Panc1 (cell line): Measurements from ENCODE around the gene POLG.

Source experiments
- POLR2AphosphoS5 ChIP-seq: IDR thresholded peaks from 2 replicates; pipeline ENCODE4 v1.6.1; 2012; ENCODE audit warnings: mild to moderate bottlenecking, low read depth, low read length, moderate library complexity
- SIN3A ChIP-seq: IDR thresholded peaks from 2 replicates; pipeline ENCODE4 v1.6.1; 2012; ENCODE audit warnings: low read depth, mild to moderate bottlenecking, low read length, moderate library complexity, borderline replicate concordance; ENCODE audit not compliant: insufficient read depth
- TCF7L2 ChIP-seq: IDR thresholded peaks from 2 replicates; pipeline ENCODE4 v1.6.1; 2011; ENCODE audit warnings: mild to moderate bottlenecking, low read depth, low read length, inconsistent platforms
- TF ChIP-seq, protein P1 (sequence below): fragments of 450-650 bp; IDR thresholded peaks from 2 replicates; pipeline ENCODE4 v1.5.1; 2017; ENCODE audit warnings: mild to moderate bottlenecking
- TF ChIP-seq, protein P2 (sequence below), 2 experiments: IDR thresholded peaks; 2 replicates each; pipeline ENCODE4 v1.6.1; 2011 to 2012; ENCODE audit warnings: low read depth in 2 of 2, control low read depth in 1 of 2, low read length in 1 of 2, mild to moderate bottlenecking in 1 of 2, moderate library complexity in 1 of 2; ENCODE audit not compliant: insufficient read depth in 1 of 2

DNA sequence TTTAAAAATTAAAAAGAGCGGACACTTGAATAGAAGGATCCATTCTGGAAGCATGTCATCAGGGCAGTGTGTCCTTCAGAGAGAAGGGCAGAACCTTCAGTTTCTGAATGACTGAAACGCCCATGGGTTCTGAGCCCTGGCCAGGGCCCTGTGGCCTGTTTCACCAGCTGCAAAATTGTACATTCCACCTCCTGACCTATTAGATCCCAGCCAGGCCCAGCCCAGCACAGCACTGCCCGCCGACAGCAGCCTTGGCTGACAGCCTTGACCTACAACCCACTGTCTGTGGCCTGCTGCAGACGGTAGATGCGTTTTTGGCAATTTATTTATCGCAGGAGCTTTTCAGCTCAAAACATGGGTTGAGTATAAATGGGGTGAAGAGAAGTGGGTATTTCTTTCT, 5.9 kb upstream of the POLG start:
- TF ChIP-seq, protein P1, sequence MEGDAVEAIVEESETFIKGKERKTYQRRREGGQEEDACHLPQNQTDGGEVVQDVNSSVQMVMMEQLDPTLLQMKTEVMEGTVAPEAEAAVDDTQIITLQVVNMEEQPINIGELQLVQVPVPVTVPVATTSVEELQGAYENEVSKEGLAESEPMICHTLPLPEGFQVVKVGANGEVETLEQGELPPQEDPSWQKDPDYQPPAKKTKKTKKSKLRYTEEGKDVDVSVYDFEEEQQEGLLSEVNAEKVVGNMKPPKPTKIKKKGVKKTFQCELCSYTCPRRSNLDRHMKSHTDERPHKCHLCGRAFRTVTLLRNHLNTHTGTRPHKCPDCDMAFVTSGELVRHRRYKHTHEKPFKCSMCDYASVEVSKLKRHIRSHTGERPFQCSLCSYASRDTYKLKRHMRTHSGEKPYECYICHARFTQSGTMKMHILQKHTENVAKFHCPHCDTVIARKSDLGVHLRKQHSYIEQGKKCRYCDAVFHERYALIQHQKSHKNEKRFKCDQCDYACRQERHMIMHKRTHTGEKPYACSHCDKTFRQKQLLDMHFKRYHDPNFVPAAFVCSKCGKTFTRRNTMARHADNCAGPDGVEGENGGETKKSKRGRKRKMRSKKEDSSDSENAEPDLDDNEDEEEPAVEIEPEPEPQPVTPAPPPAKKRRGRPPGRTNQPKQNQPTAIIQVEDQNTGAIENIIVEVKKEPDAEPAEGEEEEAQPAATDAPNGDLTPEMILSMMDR = no peak
- no peak for TF ChIP-seq POLR2AphosphoS5
- no peak for TF ChIP-seq SIN3A
- TF ChIP-seq, protein P2, sequence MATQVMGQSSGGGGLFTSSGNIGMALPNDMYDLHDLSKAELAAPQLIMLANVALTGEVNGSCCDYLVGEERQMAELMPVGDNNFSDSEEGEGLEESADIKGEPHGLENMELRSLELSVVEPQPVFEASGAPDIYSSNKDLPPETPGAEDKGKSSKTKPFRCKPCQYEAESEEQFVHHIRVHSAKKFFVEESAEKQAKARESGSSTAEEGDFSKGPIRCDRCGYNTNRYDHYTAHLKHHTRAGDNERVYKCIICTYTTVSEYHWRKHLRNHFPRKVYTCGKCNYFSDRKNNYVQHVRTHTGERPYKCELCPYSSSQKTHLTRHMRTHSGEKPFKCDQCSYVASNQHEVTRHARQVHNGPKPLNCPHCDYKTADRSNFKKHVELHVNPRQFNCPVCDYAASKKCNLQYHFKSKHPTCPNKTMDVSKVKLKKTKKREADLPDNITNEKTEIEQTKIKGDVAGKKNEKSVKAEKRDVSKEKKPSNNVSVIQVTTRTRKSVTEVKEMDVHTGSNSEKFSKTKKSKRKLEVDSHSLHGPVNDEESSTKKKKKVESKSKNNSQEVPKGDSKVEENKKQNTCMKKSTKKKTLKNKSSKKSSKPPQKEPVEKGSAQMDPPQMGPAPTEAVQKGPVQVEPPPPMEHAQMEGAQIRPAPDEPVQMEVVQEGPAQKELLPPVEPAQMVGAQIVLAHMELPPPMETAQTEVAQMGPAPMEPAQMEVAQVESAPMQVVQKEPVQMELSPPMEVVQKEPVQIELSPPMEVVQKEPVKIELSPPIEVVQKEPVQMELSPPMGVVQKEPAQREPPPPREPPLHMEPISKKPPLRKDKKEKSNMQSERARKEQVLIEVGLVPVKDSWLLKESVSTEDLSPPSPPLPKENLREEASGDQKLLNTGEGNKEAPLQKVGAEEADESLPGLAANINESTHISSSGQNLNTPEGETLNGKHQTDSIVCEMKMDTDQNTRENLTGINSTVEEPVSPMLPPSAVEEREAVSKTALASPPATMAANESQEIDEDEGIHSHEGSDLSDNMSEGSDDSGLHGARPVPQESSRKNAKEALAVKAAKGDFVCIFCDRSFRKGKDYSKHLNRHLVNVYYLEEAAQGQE (IDR thresholded peaks at IDR 0.05; ENCODE audit: insufficient read depth in 1 of 2, low read depth in 2 of 2, low read length in 1 of 2) = no peak
- no peak for TF ChIP-seq TCF7L2
